Measurements from ENCODE around the gene SZT2. TPM values are rescaled to one million over a fixed set of nuclear protein-coding genes. Genes with fewer than 3 reads are reported as not detected.
A peak's percentile ranks its signal among the peaks of the same experiment; 100 is the strongest.

The SZT2 gene
- total RNA-seq: 10 to 100 TPM; 14.2 to 24.7 (median 19.9) TPM
- polyA plus RNA-seq: 10 to 100 TPM in 2 of 3 donors, 1 to 10 TPM in 1; 5.9 to 17.9 (median 10.3) TPM
- long read RNA-seq, donor 1, partial matches to known transcripts: 4 of 6 reads
- long read RNA-seq, donor 1, other reads (novel, unspliced or antisense): 2 of 6 reads
- long read RNA-seq, donor 2, partial matches to known transcripts: 12 of 18 reads
- long read RNA-seq, donor 2, other reads (novel, unspliced or antisense): 6 of 18 reads

GRCh38 chr1:43389326-43390313 lies at the start of gene SZT2, which contains the start of gene MED8:
TSS of gene SZT2 (plus strand) at chr1:43389899. CDS start at chr1:43389969, 70 bp downstream.
TSS of gene MED8 (minus strand) at chr1:43389800. CDS start at chr1:43389764, 36 bp downstream.
- 0 to 1% (median 0%) methylated on average over 56 to 65 of the region's 65 CpGs for WGBS, 3 donors
- DNase-seq: peak; percentile 95 to 97
- intact Hi-C loops (cut with DNase I): loop anchor here in 1 of 2 donors (10.0 kb wide), 1 partner anchor 165 kb away; no protein-coding TSS in a partner anchor
- Histone ChIP-seq H3K9me3 (no peaks in the 10 kb centered on the region), H3K4me1 (peaks cover 29% of the 10 kb centered on the region), H3K36me3 (ENCODE audit: insufficient read depth in 1 of 2, low read depth in 1 of 2) (peaks cover 19 to 50% of the 10 kb centered on the region in 2 donors), H3K27me3 (ENCODE audit: insufficient read depth in 3 of 3, low read length in 2 of 3) (no peaks in the 10 kb centered on the region), H3K27ac (peak within 1 kb of the TSS; percentile 90), H3K4me3 (peak within 1 kb of the TSS; percentile 91)
- TF ChIP-seq CTCF (IDR thresholded peaks at IDR 0.05): no peak
- ATAC-seq: peak; percentile 99 to 100 (median 100)

- ATAC-seq: no peak
- peaks cover 4% of the 10 kb centered on the region for H3K4me1 ChIP-seq
- no peaks in the 10 kb centered on the region for H3K9me3 ChIP-seq
- no peak overlapping the region for H3K4me3 ChIP-seq
- TF ChIP-seq CTCF (IDR thresholded peaks at IDR 0.05): no peak
- intact Hi-C loops (cut with DNase I): no loop called here
- no peaks in the 10 kb centered on the region for H3K36me3 ChIP-seq (ENCODE audit: insufficient read depth in 1 of 2, low read depth in 1 of 2)
- 50 to 76% (median 71%) methylated on average over 1 of the region's 1 CpG for WGBS, 3 donors
- DNase-seq: no peak
- no peak overlapping the region for H3K27ac ChIP-seq
- H3K27me3 ChIP-seq (ENCODE audit: insufficient read depth in 3 of 3, low read length in 2 of 3): no peaks in the 10 kb centered on the region
Measured at GRCh38 chr1:43340559-43340958, 49.1 kb upstream of the SZT2 start.

- ATAC-seq (no peak), DNase-seq (no peak)
- H3K4me1 ChIP-seq: peaks cover 4% of the 10 kb centered on the region
- H3K9me3 ChIP-seq: no peaks in the 10 kb centered on the region
- no peak for TF ChIP-seq CTCF (IDR thresholded peaks at IDR 0.05)
- intact Hi-C loops (cut with DNase I): no loop called here
- no peaks in the 10 kb centered on the region for H3K27me3 ChIP-seq (ENCODE audit: insufficient read depth in 3 of 3, low read length in 2 of 3)
- WGBS, 3 donors: 41 to 54% (median 52%) methylated on average over 4 of the region's 4 CpGs
- H3K4me3 ChIP-seq: no peak overlapping the region
- H3K27ac ChIP-seq: no peak overlapping the region
- H3K36me3 ChIP-seq (ENCODE audit: insufficient read depth in 1 of 2, low read depth in 1 of 2): no peaks in the 10 kb centered on the region
Measured at GRCh38 chr1:43344267-43344850, 45.3 kb upstream of the SZT2 start.

GRCh38 chr1:43345120-43345519 lies 44.6 kb upstream of the SZT2 start:
- H3K4me1 ChIP-seq: peaks cover 4% of the 10 kb centered on the region
- H3K4me3 ChIP-seq: no peak overlapping the region
- peak overlapping the region; percentile 53 for H3K27ac ChIP-seq
- ATAC-seq (peak in 3 of 4 donors; percentile 39 to 65 (median 61)), DNase-seq (no peak)
- intact Hi-C loops (cut with DNase I): no loop called here
- no peak for TF ChIP-seq CTCF (IDR thresholded peaks at IDR 0.05)
- H3K36me3 ChIP-seq (ENCODE audit: insufficient read depth in 1 of 2, low read depth in 1 of 2): no peaks in the 10 kb centered on the region
- 34 to 42% (median 40%) methylated on average over 2 to 3 of the region's 3 CpGs for WGBS, 3 donors
- H3K27me3 ChIP-seq (ENCODE audit: insufficient read depth in 3 of 3, low read length in 2 of 3): no peaks in the 10 kb centered on the region
- H3K9me3 ChIP-seq: no peaks in the 10 kb centered on the region
